NCI-H748 (cell line): ENCODE results near the gene ZBTB25.
"Not testable (repeated sequence)": the region's sequence is repeated elsewhere in the genome, so short reads cannot be mapped to it uniquely, and the experiment has no call there.

ENCODE experiments used
- DNase-seq: peaks from one replicate; lab custom pipeline; 2025; ENCODE audit not compliant: unreplicated experiment; lab: John Stamatoyannopoulos, UW

ZBTB25 gene

GRCh38 chr14:64517667-64518066 lies 14.0 kb upstream of the ZBTB25 start:
- not testable (repeated sequence) for DNase-seq

- no peak for DNase-seq
These were observed 13.3 kb upstream of the ZBTB25 start for GRCh38 chr14:64516969-64517368.

- DNase-seq = no peak
These were observed 11.4 kb upstream of the ZBTB25 start for GRCh38 chr14:64515053-64515452.

- no peak for DNase-seq
These were observed 9.6 kb upstream of the ZBTB25 start for GRCh38 chr14:64513271-64513670.

GRCh38 chr14:64510825-64511671 lies 7.4 kb upstream of the ZBTB25 start:
- peak; percentile 71 for DNase-seq

- no peak for DNase-seq
These were observed 5.4 kb upstream of the ZBTB25 start for GRCh38 chr14:64509036-64509435.

GRCh38 chr14:64508215-64508776 lies 4.7 kb upstream of the ZBTB25 start:
- no peak for DNase-seq

GRCh38 chr14:64507376-64508156 lies 3.9 kb upstream of the ZBTB25 start:
- no peak for DNase-seq

GRCh38 chr14:64506721-64507120 lies 3.1 kb upstream of the ZBTB25 start:
- DNase-seq = no peak

- peak; percentile 85 for DNase-seq
These were observed 1.5 kb upstream of the ZBTB25 start for GRCh38 chr14:64504897-64505794.

GRCh38 chr14:64504310-64504896 lies 765 bp upstream of the ZBTB25 start, which contains the start of gene ZBTB1:
TSS of gene ZBTB1 (plus strand) at chr14:64504770. CDS start at chr14:64521505, 16,735 bp downstream.
- DNase-seq = peak; percentile 93

- DNase-seq = peak; percentile 58
These were observed 678 bp downstream of the ZBTB25 start for GRCh38 chr14:64502887-64503433.

GRCh38 chr14:64502456-64502855 lies 1.2 kb downstream of the ZBTB25 start:
- peak; percentile 44 for DNase-seq

- DNase-seq = peak; percentile 13
These were observed 2.0 kb downstream of the ZBTB25 start for GRCh38 chr14:64501411-64502171.

GRCh38 chr14:64500088-64500487 lies 3.5 kb downstream of the ZBTB25 start:
- no peak for DNase-seq

GRCh38 chr14:64496764-64497163 lies 6.9 kb downstream of the ZBTB25 start:
- DNase-seq = no peak

GRCh38 chr14:64495252-64495651 lies 8.4 kb downstream of the ZBTB25 start:
- DNase-seq = no peak

- no peak for DNase-seq
These were observed 10.2 kb downstream of the ZBTB25 start for GRCh38 chr14:64493455-64493854.

GRCh38 chr14:64491637-64492036 lies 12.0 kb downstream of the ZBTB25 start:
- no peak for DNase-seq
